Adrenal gland (tissue), 5 donors: ENCODE data around the gene RGSL1.

Experiments
- POLR2A ChIP-seq, 2 donors: fragments of 450-650 bp; IDR thresholded peaks; one replicate each; pipeline ENCODE4 v1.6.1; 2017; ENCODE audit warnings: antibody characterized with exemption in 2 of 2, mild to moderate bottlenecking in 2 of 2, moderate library complexity in 1 of 2
- TF ChIP-seq, protein P1 (sequence below), 6 experiments: fragments of 450-650 bp in 4 of 6; fragments of 200-600 bp in 2 of 6; sonication (generic) in 1 of 6; IDR thresholded peaks; 1 replicate in 5 of 6; 2 replicates in 1 of 6; pipeline versions ENCODE4 v1.5.1 to v1.8.0; 2016 to 2021; ENCODE audit warnings: antibody characterized with exemption in 6 of 6, mild to moderate bottlenecking in 2 of 6, moderate library complexity in 1 of 6
- donor health status: DM: no; HTN: no; CAD: no.

GRCh38 chr1:182586380-182586779 lies 136.4 kb downstream of the RGSL1 start:
- TF ChIP-seq, protein P1, sequence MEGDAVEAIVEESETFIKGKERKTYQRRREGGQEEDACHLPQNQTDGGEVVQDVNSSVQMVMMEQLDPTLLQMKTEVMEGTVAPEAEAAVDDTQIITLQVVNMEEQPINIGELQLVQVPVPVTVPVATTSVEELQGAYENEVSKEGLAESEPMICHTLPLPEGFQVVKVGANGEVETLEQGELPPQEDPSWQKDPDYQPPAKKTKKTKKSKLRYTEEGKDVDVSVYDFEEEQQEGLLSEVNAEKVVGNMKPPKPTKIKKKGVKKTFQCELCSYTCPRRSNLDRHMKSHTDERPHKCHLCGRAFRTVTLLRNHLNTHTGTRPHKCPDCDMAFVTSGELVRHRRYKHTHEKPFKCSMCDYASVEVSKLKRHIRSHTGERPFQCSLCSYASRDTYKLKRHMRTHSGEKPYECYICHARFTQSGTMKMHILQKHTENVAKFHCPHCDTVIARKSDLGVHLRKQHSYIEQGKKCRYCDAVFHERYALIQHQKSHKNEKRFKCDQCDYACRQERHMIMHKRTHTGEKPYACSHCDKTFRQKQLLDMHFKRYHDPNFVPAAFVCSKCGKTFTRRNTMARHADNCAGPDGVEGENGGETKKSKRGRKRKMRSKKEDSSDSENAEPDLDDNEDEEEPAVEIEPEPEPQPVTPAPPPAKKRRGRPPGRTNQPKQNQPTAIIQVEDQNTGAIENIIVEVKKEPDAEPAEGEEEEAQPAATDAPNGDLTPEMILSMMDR (IDR thresholded peaks at IDR 0.05), result no peak
- no peak for TF ChIP-seq POLR2A (IDR thresholded peaks at IDR 0.05)
